ENCODE results near the gene HAUS2.
A peak's percentile ranks its signal among the peaks of the same experiment; 100 is the strongest.
"Not testable (repeated sequence)": the region's sequence is repeated elsewhere in the genome, so short reads cannot be mapped to it uniquely, and the experiment has no call there.

HAUS2 gene

DNA sequence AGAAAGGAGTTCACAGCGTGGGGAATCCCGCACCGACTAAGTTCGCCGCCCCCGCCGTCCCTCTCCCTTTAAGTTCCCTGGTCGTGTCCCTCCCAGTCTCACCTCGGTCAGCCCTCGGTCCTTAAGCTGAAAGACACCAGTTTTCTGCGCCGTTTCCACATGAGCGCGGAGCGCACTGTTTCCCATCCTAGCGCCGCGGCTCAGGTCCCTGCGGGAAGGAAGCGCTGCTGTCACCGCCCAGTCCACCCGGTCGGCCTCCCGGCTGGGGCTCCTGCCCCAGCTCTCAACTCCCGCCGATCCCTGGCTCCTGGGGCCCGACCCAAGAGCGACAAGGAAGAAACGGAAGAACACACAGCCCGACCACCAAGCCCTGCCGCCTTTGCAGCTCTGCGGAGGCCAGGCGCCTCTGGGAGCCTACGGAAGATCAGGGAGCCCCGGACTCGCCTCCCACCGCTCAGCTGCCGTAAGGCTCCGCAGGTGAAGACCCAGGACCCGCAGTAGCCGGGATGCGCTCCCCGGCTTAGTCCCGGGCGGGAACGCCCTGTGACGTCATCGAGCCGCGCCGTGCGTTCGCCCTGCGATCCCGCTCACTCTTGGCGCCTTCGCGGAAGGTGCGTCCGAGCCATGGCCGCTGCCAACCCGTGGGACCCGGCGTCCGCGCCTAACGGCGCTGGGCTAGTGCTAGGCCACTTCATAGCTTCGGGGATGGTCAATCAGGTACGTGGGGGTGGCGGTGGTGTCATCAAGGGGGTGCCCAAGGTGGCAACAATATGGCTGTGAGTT lies at the start of gene HAUS2, which contains the start of gene LRRC57:
Gene HAUS2, plus strand, starts transcription at position 590 of the 783 bp plus-strand sequence. Its CDS starts 35 bp downstream, at position 625.
Gene LRRC57, minus strand, starts transcription at position 545 of the 783 bp plus-strand sequence. Its CDS starts 359 bp downstream, at position 186.
- DNase-seq, result peak; percentile 89

- DNase-seq, result no peak
Observed at GRCh38 chr15:42499858-42500609, 48.6 kb upstream of the HAUS2 start.

DNA sequence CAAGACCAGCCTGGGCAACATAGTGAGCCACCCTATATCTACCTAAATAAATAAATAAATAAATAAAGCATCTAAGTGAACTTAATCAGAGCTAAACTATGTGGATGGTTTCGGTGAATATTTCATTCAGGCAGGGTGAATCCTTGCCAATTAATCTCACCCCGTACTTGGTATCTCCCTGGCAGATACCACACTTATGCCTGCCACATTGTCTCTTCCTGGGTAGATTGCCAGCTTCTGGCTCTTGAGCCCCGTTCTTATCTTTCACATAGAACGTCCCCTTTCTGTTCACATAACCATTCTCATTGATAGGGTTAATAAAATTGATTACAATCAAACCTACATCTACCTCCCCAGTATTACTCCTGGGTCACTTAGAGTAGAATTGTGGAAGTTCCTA lies 46.2 kb upstream of the HAUS2 start:
- no peak for DNase-seq

DNA sequence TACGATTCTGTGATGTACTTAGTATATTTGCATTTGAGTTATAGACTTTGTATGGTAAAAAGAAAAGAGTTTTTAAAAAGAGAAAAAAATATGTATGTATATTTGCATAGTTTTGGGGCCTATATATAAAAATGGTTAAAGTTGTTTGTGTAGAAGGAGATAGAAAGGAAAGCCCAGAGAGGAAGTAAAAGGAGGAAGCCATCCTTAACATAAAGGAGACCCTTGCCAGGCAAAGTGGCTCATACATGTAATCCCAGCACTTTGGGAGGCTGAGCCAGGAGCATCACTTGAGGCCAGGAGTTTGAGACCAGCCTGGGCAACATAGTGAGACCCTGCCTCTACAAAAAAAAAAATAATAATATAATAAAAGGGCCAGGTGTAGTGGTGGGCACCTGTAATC lies 44.8 kb upstream of the HAUS2 start:
- DNase-seq, result no peak

- no peak for DNase-seq
Observed at GRCh38 chr15:42504631-42505030, 44.0 kb upstream of the HAUS2 start.

DNA sequence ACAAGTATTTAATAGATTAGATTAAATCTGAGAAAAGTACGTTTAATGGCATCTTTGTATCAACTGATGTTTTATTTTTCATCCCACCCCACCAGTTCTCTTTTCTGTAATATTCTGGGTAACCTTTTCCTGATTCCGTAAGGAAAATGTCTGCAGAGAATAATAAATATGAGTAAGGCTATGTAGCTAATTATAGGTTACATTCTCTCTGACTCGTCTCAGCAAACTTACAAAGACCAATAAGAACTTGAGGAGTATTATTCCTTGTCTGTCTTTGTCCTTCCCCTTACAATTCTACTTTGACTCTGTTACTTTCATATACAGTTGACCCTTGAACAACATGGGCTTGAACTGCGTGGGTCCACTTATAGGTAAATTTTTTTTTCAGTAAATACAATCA lies 41.1 kb upstream of the HAUS2 start:
- no peak for DNase-seq

DNA sequence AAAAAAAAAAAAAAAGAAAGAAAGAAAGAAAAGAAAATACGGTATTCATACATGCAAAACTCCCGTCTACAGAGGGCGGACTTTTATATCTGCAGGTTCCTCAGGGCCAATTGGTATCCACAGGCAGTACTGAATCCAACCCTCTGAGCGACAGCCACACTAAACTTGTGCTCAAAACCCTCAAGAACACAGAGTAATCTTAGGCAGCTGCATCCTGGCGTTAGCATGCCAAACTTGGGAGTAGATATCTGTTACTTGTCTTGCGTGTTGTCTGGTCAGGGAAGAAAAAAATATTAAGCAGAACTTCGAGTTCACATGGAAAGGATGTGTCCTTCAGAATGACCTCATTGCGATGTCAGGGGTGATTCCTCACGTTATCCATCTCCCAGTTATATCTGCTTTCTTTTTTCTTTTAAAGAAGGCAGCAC lies 40.4 kb upstream of the HAUS2 start:
- DNase-seq, result no peak

DNA sequence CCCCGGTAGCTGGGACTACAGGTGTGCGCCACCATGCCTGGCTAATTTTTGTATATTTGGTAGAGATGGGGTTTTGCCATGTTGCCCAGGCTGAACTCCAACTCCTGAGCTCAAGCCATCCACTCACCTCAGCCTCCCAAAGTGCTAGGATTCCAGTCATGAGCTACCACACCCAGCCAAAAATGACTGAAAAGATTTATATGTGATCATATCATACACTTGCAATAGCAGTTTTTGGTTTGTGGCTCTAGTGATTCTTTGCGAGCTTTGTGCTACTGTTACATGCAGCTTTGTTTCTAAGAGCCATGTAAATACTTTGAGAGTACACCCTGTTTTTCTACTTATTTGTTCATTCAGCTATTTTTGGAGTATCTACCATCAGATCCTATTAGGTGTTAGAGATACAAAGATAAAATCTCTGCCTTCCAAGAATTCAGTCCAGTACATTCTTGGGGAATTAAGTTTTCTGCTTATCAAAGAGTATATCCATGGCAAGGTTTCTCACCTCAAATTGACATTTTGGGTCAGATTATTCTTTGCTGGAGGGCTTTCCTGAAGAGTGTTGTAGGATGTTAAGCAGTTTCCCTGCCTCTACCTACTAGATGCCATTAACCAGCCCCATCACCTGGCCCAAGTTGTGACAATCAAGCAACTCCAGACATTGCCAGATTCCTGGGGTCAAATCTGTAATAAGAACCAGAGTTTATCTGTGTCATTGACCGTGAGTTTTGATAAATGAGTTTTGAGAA lies 38.2 kb upstream of the HAUS2 start:
- no peak for DNase-seq

- DNase-seq, result no peak
Observed at GRCh38 chr15:42511007-42511391, 37.6 kb upstream of the HAUS2 start.

DNA sequence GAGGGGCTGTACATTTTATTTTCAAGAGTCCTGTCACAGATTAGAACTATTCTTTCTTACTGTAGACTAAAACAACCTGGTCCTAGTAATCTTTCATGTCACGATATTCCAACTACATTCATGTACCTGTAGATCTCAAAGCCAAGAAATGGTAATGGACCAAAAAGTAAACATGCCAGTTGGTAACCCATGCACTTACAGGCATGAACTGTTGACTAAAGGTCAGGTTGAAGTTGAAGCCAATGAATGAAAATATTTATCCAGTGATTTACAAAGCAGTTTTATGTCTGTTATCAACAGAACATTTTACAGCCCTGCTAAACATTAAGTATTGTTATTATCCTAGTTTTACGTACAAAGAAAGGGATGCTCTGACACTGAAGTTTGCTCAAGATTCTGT lies 25.3 kb upstream of the HAUS2 start:
- DNase-seq, result no peak

DNA sequence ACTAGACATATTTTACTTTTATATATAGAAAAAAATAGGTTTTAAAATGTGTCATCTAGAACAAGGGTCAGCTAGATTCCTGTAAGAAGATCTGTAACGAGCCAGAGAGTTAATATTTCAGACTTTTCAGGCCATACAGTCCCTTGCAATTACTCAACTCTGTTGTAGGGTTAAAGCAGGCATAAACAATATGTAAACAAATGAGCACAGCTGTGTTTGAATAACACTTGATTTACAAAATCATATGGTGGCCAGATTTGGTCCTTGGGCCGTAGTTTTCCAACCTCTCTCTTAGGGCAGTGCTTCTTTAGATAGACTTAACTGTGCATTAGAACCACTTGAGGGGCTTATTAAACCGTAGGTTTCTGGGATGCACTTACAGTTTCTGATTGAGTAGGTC lies 19.7 kb upstream of the HAUS2 start:
- DNase-seq, result no peak

DNA sequence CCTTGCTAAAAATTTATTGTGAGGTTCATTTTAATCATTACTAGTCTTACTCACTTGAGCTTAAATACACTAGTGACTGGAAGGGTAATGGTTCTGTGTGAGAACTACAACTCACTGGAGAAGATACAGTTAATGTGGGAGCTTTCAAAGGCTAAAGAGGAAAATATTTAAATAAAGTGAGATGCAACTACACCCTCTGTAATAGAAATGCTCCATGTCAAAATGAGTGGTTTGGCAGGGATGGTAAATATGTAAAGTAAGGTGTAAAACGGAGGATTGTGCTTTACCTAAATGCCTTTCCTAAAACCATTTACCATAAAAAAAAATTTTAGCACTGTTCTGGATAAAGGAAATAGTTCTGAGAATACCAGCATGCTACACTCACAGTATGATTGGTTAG lies 15.4 kb upstream of the HAUS2 start:
- DNase-seq, result no peak

GRCh38 chr15:42544853-42545629 lies 3.6 kb upstream of the HAUS2 start:
- DNase-seq, result no peak

DNA sequence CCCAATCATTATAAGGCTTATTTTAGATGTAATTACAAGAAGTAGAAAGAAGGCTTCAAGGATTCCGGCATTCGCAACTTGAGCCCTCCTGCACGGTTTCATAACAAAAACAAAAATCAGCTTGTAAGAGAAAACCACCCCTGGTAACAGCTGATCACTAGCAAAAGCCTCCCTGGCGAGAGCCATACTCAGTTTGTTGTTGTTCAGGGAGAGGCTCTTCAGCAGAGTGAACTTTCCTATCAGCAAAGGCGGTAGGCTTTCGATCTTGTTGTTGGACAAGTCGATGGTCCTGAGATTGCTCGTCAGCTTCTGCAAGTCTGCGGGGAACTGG lies 755 bp upstream of the HAUS2 start:
- DNase-seq, result no peak

- DNase-seq, result no peak
Observed at GRCh38 chr15:42549032-42549491, 424 bp downstream of the HAUS2 start.

- DNase-seq, result no peak
Observed at GRCh38 chr15:42549741-42550392, 1.2 kb downstream of the HAUS2 start.

DNA sequence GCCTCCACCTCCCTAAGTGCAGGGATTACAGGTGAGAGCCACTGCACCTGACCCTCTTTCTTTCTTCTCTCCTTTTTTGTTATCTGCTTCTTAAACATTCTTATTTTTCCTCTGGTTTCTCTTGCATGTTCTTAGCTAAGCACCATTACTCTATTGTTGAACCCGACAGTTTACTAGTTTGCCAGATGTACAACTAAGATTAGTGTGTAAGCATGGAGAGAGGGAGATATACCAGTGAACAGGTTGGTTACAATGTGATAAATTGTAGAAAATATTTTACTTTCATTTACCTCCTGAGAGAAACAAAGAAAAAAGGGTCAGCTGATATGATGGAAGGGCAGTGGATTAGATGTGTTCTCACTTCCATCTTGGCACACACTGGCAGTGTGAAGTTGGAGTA lies 4.9 kb downstream of the HAUS2 start:
- no peak for DNase-seq

DNA sequence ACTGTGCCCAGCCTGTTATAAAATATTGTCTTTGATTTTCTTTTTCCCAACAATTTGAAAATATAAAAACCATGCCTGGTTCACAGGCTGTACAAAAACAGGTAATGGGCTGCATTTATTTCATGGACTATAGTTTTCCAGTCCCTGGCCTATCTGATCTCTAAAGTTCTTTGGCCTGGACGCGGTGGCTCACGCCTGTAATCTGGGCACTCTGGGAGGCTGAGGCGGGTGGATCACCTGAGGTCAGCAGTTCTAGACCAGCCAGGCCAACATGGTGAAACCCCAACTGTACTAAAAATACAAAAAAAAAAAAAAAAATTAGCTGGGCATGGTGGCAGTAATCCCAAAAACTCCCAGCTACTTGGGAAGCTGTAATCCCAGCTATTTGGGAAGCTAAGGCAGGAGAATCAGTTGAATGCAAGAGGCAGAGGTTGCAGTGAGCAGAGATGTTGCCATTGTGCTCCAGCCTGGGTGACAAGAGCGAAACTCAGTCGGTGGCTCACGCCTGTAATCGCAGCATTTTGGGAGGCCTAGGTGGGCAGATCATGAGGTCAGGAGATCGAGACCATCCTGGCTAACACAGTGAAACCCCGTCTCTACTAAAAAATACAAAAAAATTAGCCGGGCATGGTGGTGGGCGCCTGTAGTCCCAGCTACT lies 8.0 kb downstream of the HAUS2 start:
- not testable (repeated sequence) for DNase-seq

DNA sequence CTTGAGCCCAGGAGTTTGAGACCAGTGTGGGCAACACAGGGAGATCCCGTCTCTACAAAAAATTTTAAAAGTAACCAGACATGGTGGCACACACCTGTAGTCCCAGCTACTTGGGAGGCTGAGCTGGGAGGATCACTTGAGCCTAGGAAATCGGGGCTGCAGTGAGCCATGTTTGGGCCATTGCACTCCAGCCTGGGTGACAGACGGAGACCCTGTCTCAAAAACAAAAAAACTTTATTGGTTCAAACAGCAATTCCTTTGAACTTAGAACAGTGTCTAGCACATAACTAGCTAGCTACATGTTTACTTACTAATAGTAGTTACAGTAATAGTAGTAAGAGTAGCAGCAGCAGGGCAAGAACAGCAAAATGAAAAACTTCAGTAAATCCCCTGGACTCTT lies 10.1 kb downstream of the HAUS2 start:
- DNase-seq, result no peak

GRCh38 chr15:42575188-42576039 lies 26.8 kb downstream of the HAUS2 start, which contains the start of gene STARD9:
TSS of gene STARD9 (plus strand) at chr15:42575606. CDS start at chr15:42575716, 110 bp downstream.
- DNase-seq, result peak; percentile 96
